GM18858 (cell line): ENCODE measurements around the gene URAD.
A peak's percentile ranks its signal among the peaks of the same experiment; 100 is the strongest.

Experiments
- ATAC-seq: cut with Tn5 transposase; IDR thresholded peaks from one replicate; pipeline ENCODE4 v1.9.1; 2021; ENCODE audit not compliant: unreplicated experiment

The URAD gene

DNA sequence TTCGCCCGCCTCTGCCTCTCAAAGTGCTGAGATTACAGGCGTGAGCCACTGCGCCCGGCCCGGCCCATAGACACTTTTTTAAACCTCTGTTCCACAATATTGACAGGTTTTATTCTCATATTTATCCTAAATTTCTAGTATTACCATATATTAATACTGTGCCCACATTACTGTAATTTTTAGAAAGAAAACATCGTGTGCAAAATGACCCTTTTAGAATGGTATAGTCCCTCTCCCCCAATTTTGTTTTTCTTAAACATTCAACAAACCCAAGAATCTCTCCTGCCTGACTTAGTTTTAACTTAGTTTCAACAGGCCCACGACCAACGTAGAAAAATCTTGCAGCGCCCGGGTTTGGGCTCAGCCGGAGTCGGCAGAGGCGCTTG, 28.5 kb downstream of the URAD start:
- no peak for ATAC-seq

DNA sequence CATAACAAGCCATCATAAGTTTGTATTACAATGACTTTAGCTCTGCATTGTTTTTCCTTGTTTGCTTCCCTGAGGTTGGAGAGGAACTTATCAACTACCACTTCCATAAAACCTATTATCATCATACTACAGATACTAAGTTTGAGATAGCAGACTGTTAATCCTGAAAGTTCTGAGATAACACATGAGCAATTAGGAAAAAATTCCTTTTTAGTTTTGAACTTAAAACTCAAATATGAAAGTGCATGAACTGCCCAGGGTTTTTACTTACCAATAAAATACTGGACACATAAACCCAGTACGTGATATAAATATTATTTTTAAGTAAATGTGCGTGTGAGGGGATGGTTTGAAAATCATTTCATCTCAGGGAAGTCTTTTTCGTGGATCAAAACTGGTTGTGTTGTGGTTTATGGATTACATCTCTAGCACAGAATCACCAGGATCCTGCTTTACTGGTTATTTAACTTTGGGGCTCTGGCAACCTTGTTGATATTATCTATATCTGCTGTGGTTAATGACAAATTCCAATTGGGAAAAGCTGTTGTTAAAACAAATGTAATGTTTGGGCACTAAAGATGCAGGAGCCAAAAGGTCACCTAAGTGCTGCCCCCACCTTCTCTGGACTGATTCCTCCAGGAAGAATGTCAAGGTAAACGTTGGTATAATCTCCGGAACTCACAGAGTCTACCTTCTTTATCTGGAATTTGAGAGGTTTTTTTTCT, 31.8 kb downstream of the URAD start:
- no peak for ATAC-seq

DNA sequence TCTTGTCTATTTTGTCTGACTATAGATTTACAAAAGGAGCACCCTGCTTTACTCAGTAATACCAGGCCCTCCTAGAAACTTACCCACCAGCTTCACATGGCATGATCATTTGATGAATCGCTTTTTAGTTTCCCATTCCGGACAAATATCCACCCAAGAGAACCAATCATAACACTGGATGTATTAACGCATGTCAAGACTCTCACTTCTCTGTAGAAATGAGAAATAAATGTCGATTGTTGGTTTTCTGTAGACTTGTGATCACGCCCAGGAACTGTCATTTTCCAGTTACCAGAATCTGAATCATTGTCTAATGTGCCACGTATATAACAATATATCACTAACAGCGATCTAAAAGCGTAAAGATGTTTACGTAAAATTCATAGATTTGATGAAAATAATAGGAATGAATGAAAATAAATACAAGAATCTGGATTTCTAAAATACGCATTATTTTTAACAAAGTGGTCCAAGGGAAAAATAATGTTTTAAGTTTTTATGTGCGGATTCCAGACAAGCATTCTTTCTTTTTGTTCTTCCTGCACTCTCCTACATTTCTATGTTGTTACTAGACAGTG, 33.4 kb downstream of the URAD start:
- no peak for ATAC-seq

DNA sequence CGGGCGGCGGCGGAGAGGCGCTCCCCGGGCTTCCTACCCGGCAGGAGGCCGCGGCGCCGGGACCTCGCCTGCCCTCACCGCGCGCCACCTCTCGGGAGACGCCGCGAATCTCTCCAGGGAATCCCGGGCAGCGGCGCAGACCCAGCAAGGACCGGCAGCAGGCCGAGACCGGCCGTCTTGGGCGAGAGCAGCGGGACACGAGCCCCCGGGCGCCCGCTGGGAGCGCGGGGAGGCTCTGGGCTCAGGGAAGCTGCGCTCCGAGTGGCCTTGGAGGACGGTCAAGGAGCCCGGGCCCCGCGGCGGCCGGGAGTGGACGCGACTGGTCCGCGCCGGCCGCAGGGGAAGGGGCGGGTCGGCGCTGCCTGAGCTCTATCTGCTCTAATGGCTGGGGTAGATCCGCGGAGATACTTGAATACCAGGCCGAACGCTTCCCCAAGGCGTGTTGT, 34.1 kb downstream of the URAD start:
- ATAC-seq, result no peak

DNA sequence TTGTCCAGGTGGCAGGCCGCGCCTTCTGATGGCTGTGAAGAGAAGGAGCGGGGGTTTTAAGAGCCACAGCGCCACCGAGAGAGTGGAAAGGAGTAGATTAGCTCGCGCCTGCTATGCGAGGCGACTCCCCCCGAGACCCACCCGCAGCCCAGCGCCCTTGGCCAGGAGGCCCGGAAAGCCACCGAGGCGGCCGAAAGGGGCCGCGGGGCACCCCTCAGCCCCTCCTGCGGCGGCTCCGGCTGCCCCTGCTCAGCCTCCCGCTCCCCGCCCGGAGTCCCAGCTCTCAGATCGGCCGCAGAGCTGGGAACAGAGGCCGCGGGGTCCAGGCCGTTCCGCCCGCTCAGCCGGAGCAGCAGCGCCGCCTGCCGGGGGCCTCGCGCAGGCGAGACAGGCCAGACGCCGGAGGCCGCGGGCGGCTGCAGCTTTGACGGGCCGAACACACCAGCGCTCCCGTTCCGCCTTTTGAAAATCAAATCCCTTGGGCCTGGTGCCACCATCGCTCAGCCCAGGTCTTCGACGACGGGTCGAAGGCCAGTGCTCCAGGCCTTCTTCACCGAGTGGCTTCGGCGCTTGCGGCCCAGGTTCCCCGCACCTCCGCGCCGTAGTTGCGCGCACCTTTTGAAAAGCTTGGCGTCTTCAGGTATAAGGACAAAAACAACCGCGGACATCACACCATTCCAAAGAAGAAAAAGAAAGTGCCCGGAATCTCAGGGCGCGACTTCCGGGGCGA, 34.7 kb downstream of the URAD start:
- peak; percentile 62 for ATAC-seq

DNA sequence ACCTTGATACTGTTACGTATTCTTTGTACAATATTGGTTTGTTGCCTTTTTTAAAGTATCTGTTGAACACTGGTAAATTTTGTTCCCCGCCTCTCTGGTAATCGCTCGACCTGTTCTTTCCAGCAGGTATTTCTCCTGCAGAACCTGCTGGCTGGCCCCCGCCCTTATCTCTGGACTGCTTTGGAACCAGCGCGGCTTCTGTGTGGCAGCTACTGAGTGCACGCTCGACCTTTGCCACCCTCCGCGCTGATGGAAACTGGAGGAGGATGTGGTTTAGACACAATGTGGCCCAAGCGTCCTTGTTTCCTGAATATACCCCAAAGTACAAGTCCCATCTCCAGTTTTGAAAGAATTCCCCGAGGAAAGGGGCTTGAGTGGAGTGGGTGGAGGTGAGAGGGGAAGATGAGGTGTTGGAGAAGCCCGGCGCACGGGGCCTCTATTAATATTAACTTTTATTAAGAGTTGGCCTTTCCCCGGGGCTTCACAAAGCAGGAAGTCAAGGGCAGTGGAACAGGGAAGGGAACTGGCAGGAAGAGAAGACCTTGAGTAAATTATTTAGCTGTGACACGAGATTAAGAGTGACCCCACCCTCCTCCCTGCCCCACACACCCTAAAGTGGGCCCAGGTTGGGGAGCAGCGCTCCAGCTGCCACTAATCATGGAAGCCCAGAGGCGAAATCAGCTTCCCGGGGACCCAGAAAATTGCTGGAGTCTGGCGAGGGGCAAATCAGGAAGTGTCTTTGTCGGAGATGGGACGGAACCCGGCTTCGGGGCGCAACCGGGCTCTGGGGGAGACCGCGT, 35.4 kb downstream of the URAD start:
- no peak for ATAC-seq

DNA sequence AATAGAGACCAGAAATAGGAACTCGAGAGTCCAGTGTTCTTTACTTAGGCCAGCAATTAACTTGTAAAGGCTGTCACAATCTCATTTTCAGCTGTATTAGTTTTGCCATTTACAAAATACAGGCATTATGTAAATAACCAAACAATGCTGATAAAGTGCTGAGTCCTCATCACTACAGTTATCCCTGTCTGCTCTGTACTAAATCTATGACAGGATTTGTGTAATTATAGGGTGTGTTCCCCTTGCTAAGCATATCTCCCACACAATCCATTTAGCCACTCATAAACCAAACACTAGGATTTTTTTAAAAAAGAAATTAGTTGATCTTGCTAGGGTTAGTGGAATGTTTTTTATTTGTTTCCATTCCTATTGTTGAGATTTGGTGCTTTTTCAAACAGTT, 45.5 kb downstream of the URAD start:
- ATAC-seq, result no peak

DNA sequence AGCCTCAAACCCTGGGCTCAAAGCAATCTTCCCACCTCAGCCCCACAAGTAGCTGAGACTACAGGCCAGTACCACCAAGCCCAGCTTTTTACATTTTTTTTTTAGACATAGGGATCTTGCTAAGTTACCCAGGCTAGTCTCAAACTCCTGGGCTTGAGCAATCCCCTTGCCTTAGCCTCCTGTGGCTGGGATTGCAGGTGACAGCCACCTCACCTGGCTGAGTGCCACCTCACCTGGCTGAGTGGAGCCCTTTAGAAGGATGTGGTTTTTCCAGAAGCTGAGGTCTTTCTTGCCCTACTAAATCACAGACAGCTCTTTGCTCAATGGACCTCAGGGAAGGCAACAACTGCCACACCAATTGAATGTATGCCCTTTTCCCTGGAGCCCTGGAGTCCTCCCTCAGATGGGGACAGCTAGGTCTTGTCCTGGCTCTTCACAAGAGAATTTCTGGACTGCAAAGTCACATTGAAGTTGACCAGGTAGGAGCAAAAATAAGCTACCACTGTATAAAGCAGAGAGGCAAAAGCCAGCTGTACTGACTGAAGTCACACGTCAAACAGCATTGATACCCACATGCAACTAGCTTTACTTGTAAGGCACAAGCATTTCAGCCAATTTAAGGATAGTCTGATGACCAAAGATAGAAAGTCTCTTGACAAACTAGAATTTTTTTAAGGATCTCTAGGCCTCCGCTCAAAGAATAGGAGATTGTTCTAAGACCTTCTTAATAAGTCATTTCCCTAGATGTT, 54.7 kb downstream of the URAD start:
- ATAC-seq, result no peak

DNA sequence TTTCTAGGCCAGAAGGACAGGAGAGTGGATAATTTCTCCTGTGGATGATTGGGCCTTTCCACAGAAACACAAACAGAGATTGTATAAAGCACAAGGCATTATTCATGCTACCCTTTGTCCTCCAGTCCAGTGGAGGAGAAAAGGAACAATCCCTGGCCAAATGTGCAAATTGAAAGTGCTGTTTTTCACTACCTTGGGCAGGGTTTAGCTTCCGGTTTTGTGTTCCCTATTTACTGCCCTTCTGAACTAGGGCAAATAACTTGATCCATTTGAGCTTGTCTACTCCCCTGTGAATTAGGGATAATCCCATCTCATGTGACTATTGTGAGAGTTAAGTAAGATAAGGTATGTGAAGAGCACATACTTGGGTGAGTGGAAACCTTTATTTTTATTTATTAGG, 55.4 kb downstream of the URAD start:
- no peak for ATAC-seq

DNA sequence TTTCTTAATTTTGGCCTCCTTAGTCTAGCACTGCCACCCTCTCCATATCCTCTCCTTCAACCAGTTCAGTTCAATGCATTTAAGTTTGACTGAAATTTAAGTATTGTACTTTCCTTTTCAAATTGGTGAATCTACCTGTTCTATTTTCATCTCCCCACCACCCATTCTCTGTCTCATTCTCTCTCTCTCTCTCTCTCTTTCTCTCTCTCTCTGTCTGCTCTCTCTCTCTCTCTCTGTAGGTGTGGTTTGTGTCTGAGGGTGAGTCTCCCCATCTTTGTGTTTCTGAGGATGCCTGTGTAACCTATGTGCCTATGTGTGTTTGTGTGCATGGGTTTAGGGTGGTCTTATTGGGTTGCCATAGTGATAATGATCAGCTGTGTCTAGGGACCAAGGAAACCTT, 58.6 kb downstream of the URAD start:
- no peak for ATAC-seq

DNA sequence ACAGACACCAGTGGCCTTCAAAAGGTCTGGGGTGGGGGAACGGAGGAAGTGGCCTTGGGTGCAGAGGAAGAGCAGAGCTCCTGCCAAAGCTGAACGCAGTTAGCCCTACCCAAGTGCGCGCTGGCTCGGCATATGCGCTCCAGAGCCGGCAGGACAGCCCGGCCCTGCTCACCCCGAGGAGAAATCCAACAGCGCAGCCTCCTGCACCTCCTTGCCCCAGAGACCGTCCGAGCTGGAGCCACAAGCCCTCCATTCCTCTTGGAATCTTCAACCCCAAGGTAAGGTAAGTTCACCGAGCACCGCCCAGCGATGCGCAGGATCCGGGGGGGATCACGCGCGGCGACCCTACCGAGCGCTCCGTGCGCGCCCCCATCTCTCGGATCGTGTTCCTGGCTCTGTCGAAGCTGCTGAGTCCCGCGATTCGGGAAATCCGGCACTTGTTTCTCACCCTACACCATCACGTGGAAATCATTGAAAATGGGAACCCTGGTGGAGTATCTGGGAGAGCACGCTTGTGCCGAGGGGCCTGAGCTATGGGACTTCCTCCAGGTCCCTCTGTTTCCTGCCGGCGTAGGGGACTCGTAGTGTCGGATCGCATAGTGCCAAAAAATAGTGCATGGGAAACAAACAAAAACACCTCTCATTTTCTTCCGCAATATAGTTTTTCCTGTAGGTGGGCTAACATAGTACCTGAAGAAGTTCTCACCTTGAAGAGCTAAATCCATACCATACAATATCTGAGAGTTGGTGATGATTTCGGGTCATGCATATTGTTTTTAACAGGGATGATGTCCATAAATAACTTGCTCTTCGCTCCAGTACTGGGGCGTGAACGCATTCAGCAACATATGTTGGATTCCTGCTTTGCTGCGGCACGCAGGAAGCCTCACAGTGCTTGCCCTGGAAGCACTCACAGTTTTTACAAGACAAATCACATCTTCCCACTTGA, 59.4 kb downstream of the URAD start:
- no peak for ATAC-seq

DNA sequence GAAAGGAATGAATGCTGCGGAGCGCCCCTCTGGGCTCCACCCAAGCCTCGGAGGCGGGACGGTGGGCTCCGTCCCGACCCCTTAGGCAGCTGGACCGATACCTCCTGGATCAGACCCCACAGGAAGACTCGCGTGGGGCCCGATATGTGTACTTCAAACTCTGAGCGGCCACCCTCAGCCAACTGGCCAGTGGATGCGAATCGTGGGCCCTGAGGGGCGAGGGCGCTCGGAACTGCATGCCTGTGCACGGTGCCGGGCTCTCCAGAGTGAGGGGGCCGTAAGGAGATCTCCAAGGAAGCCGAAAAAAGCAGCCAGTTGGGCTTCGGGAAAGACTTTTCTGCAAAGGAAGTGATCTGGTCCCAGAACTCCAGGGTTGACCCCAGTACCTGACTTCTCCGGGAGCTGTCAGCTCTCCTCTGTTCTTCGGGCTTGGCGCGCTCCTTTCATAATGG, 60.1 kb downstream of the URAD start:
- ATAC-seq, result no peak
